ENCODE measurements around the gene VSX2.

DNA sequence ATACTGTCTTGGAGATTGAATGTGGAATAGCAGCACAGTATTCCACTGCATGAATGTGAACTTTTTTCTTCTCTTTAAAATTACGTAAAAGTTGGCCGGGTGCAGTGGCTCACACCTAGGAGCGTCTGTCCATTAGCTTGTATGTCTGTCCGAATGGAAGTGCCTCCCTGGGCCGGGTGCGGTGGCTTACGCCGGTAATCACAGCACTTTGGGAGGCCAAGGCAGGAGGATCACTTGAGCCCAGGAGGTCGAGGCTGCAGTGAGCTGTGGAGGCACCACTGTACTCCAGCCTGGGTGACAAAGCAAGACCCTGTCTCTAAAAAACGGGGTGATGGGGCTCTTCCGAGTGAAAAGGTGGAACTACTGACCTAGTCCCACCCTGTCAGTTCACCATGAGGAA is 22.6 kb upstream of the VSX2 start:
- TF ChIP-seq, protein P1, sequence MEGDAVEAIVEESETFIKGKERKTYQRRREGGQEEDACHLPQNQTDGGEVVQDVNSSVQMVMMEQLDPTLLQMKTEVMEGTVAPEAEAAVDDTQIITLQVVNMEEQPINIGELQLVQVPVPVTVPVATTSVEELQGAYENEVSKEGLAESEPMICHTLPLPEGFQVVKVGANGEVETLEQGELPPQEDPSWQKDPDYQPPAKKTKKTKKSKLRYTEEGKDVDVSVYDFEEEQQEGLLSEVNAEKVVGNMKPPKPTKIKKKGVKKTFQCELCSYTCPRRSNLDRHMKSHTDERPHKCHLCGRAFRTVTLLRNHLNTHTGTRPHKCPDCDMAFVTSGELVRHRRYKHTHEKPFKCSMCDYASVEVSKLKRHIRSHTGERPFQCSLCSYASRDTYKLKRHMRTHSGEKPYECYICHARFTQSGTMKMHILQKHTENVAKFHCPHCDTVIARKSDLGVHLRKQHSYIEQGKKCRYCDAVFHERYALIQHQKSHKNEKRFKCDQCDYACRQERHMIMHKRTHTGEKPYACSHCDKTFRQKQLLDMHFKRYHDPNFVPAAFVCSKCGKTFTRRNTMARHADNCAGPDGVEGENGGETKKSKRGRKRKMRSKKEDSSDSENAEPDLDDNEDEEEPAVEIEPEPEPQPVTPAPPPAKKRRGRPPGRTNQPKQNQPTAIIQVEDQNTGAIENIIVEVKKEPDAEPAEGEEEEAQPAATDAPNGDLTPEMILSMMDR (IDR thresholded peaks at IDR 0.05): no peak
- TF ChIP-seq POLR2A (IDR thresholded peaks at IDR 0.05): no peak
